ENCODE measurements around the gene CD63.

CD63 gene

GRCh38 chr12:55738123-55739024 is 9.6 kb upstream of the CD63 start:
- DNase-seq = peak; percentile 84 to 88

- DNase-seq = no peak
Measured at GRCh38 chr12:55737581-55738122, 8.8 kb upstream of the CD63 start.

GRCh38 chr12:55736780-55737580 is 8.2 kb upstream of the CD63 start:
- peak; percentile 73 to 80 for DNase-seq

- DNase-seq = no peak
Measured at GRCh38 chr12:55736076-55736475, 7.3 kb upstream of the CD63 start.

GRCh38 chr12:55734595-55734994 is 5.8 kb upstream of the CD63 start:
- no peak for DNase-seq

GRCh38 chr12:55733858-55734257 is 5.0 kb upstream of the CD63 start:
- DNase-seq = no peak

GRCh38 chr12:55733021-55733555 is 4.3 kb upstream of the CD63 start:
- no peak for DNase-seq

GRCh38 chr12:55732288-55732687 is 3.5 kb upstream of the CD63 start:
- no peak for DNase-seq

GRCh38 chr12:55729819-55730818 is 1.3 kb upstream of the CD63 start:
- DNase-seq = peak; percentile 35 to 40

- DNase-seq = peak; percentile 33 to 34
Measured at GRCh38 chr12:55728186-55728938, 447 bp downstream of the CD63 start.

GRCh38 chr12:55727643-55728185 is 1.1 kb downstream of the CD63 start:
- DNase-seq = no peak

- DNase-seq = no peak
Measured at GRCh38 chr12:55726971-55727370, 1.8 kb downstream of the CD63 start.

- no peak for DNase-seq
Measured at GRCh38 chr12:55725556-55725955, 3.3 kb downstream of the CD63 start.

- DNase-seq = no peak
Measured at GRCh38 chr12:55724940-55725309, 3.9 kb downstream of the CD63 start.

- DNase-seq = peak; percentile 69 to 81
Measured at GRCh38 chr12:55724226-55724939, 4.4 kb downstream of the CD63 start.

- no peak for DNase-seq
Measured at GRCh38 chr12:55723516-55724225, 5.1 kb downstream of the CD63 start.

GRCh38 chr12:55722948-55723347 is 5.9 kb downstream of the CD63 start:
- no peak for DNase-seq

GRCh38 chr12:55721601-55722213 is 7.1 kb downstream of the CD63 start:
- DNase-seq = no peak

- no peak for DNase-seq
Measured at GRCh38 chr12:55720894-55721444, 7.8 kb downstream of the CD63 start.
